HG02943 (cell line): ENCODE measurements around the gene SLC23A1.
"Not testable (repeated sequence)": the region's sequence is repeated elsewhere in the genome, so short reads cannot be mapped to it uniquely, and the experiment has no call there.

Experiments used
- ATAC-seq: cut with Tn5 transposase; IDR thresholded peaks from one replicate; pipeline ENCODE4 v1.9.1; 2021; ENCODE audit warnings: mild to moderate bottlenecking, low read depth, moderate library complexity; ENCODE audit not compliant: unreplicated experiment

Gene SLC23A1

GRCh38 chr5:139390639-139391569 lies 7.8 kb upstream of the SLC23A1 start:
- no peak for ATAC-seq

- peak; percentile 36 for ATAC-seq
These were observed 6.9 kb upstream of the SLC23A1 start, which contains the start of gene MZB1 for GRCh38 chr5:139389701-139390638. MZB1 (minus strand) TSS chr5:139389913; CDS start chr5:139389856, 57 bp downstream.

- no peak for ATAC-seq
These were observed 5.2 kb upstream of the SLC23A1 start for GRCh38 chr5:139388198-139388821.

GRCh38 chr5:139387611-139388197 lies 4.6 kb upstream of the SLC23A1 start:
- ATAC-seq, result no peak

- not testable (repeated sequence) for ATAC-seq
These were observed 3.9 kb upstream of the SLC23A1 start for GRCh38 chr5:139386956-139387355.

- ATAC-seq, result no peak
These were observed 2.9 kb upstream of the SLC23A1 start for GRCh38 chr5:139386050-139386438.

- ATAC-seq, result no peak
These were observed 2.3 kb upstream of the SLC23A1 start for GRCh38 chr5:139385061-139386049.

- ATAC-seq, result no peak
These were observed 1.5 kb upstream of the SLC23A1 start for GRCh38 chr5:139384591-139385051.

GRCh38 chr5:139383993-139384590 lies 995 bp upstream of the SLC23A1 start:
- ATAC-seq, result no peak

GRCh38 chr5:139382807-139383206 lies 290 bp downstream of the SLC23A1 start:
- ATAC-seq, result no peak

GRCh38 chr5:139381837-139382761 lies 998 bp downstream of the SLC23A1 start:
- ATAC-seq, result no peak

- no peak for ATAC-seq
These were observed 3.3 kb downstream of the SLC23A1 start for GRCh38 chr5:139379626-139380449.

- no peak for ATAC-seq
These were observed 4.1 kb downstream of the SLC23A1 start for GRCh38 chr5:139378941-139379361.

- ATAC-seq, result no peak
These were observed 4.8 kb downstream of the SLC23A1 start for GRCh38 chr5:139378101-139378825.

GRCh38 chr5:139377226-139377625 lies 5.9 kb downstream of the SLC23A1 start:
- ATAC-seq, result no peak

GRCh38 chr5:139376364-139376763 lies 6.7 kb downstream of the SLC23A1 start:
- ATAC-seq, result no peak
